ENCODE results near the gene TTC32. TPM values are rescaled to one million over a fixed set of nuclear protein-coding genes. Genes with fewer than 3 reads are reported as not detected.

TTC32 gene
- total RNA-seq, 1 donor from 2014 or later, result 16.1 TPM

GRCh38 chr2:19878268-19879046 is 23.3 kb downstream of the TTC32 start:
- Mint-ChIP-seq H3K27me3 (ENCODE audit: unreplicated experiment) (no peaks in the 10 kb centered on the region), H3K4me1 (ENCODE audit: unreplicated experiment) (peaks cover 5% of the 10 kb centered on the region), H3K27ac (ENCODE audit: unreplicated experiment) (no peak overlapping the region), H3K36me3 (ENCODE audit: unreplicated experiment) (peaks cover 2% of the 10 kb centered on the region), H3K9me3 (ENCODE audit: unreplicated experiment) (no peaks in the 10 kb centered on the region), H3K4me3 (ENCODE audit: unreplicated experiment) (no peak overlapping the region)
- peak; percentile 75 for DNase-seq (ENCODE audit: extremely low spot score, unreplicated experiment)
- TF ChIP-seq CTCF (IDR thresholded peaks at IDR 0.05), result no peak

GRCh38 chr2:19876751-19877150 is 25.0 kb downstream of the TTC32 start:
- DNase-seq (ENCODE audit: extremely low spot score, unreplicated experiment), result peak; percentile 32
- Mint-ChIP-seq H3K36me3 (ENCODE audit: unreplicated experiment) (peaks cover 2% of the 10 kb centered on the region), H3K4me3 (ENCODE audit: unreplicated experiment) (no peak overlapping the region), H3K9me3 (ENCODE audit: unreplicated experiment) (no peaks in the 10 kb centered on the region), H3K4me1 (ENCODE audit: unreplicated experiment) (peaks cover 5% of the 10 kb centered on the region), H3K27me3 (ENCODE audit: unreplicated experiment) (no peaks in the 10 kb centered on the region), H3K27ac (ENCODE audit: unreplicated experiment) (no peak overlapping the region)
- no peak for TF ChIP-seq CTCF (IDR thresholded peaks at IDR 0.05)

GRCh38 chr2:19875280-19875679 is 26.5 kb downstream of the TTC32 start:
- no peak overlapping the region for H3K27ac Mint-ChIP-seq (ENCODE audit: unreplicated experiment)
- no peak for TF ChIP-seq CTCF (IDR thresholded peaks at IDR 0.05)
- no peak for DNase-seq (ENCODE audit: extremely low spot score, unreplicated experiment)
- H3K27me3 Mint-ChIP-seq (ENCODE audit: unreplicated experiment), result no peaks in the 10 kb centered on the region
- H3K4me1 Mint-ChIP-seq (ENCODE audit: unreplicated experiment), result peaks cover 5% of the 10 kb centered on the region
- H3K36me3 Mint-ChIP-seq (ENCODE audit: unreplicated experiment), result peaks cover 2% of the 10 kb centered on the region
- no peaks in the 10 kb centered on the region for H3K9me3 Mint-ChIP-seq (ENCODE audit: unreplicated experiment)
- no peak overlapping the region for H3K4me3 Mint-ChIP-seq (ENCODE audit: unreplicated experiment)

GRCh38 chr2:19874726-19875125 is 27.1 kb downstream of the TTC32 start:
- no peak for TF ChIP-seq CTCF (IDR thresholded peaks at IDR 0.05)
- DNase-seq (ENCODE audit: extremely low spot score, unreplicated experiment), result peak; percentile 32
- Mint-ChIP-seq H3K4me3 (ENCODE audit: unreplicated experiment) (no peak overlapping the region), H3K36me3 (ENCODE audit: unreplicated experiment) (peaks cover 2% of the 10 kb centered on the region), H3K9me3 (ENCODE audit: unreplicated experiment) (no peaks in the 10 kb centered on the region), H3K27me3 (ENCODE audit: unreplicated experiment) (no peaks in the 10 kb centered on the region), H3K4me1 (ENCODE audit: unreplicated experiment) (peaks cover 5% of the 10 kb centered on the region), H3K27ac (ENCODE audit: unreplicated experiment) (no peak overlapping the region)

GRCh38 chr2:19873014-19873413 is 28.8 kb downstream of the TTC32 start:
- Mint-ChIP-seq H3K4me3 (ENCODE audit: unreplicated experiment) (no peak overlapping the region), H3K27me3 (ENCODE audit: unreplicated experiment) (no peaks in the 10 kb centered on the region), H3K36me3 (ENCODE audit: unreplicated experiment) (peaks cover 2% of the 10 kb centered on the region), H3K9me3 (ENCODE audit: unreplicated experiment) (no peaks in the 10 kb centered on the region), H3K27ac (ENCODE audit: unreplicated experiment) (no peak overlapping the region), H3K4me1 (ENCODE audit: unreplicated experiment) (peaks cover 11% of the 10 kb centered on the region)
- TF ChIP-seq CTCF (IDR thresholded peaks at IDR 0.05), result no peak
- DNase-seq (ENCODE audit: extremely low spot score, unreplicated experiment), result peak; percentile 30

Measured in osteocyte (in vitro differentiated cells).